ENCODE measurements around the gene TRAFD1. TPM values are rescaled to one million over a fixed set of nuclear protein-coding genes. Genes with fewer than 3 reads are reported as not detected.
A peak's percentile ranks its signal among the peaks of the same experiment; 100 is the strongest.

The TRAFD1 gene
- total and polyA plus RNA-seq, 2 of the 13 experiments (the other 11 are each of a cell fraction or from before 2014, with no cell fraction given) = 9.5 to 20.9 TPM

GRCh38 chr12:112108202-112109079, 16.9 kb upstream of the TRAFD1 start, which contains the start of gene NAA25 (continued):
- TF ChIP-seq THAP8 (CRISPR knock-in tag; IDR thresholded peaks at IDR 0.05; ENCODE audit: borderline replicate concordance) (0 out of 2 replicates have a peak, but pooled peaks have one; percentile 85), RFX5 (IDR thresholded peaks at IDR 0.05; ENCODE audit: low read depth, low read length) (no peak), ZNF17 (CRISPR knock-in tag; IDR thresholded peaks at IDR 0.05) (0 out of 2 replicates have a peak, but pooled peaks have one; percentile 22), NAIF1 (CRISPR knock-in tag; IDR thresholded peaks at IDR 0.05; ENCODE audit: borderline replicate concordance) (peak; percentile 61; the same call in 1 of the 2 replicates), ZFP36 (IDR thresholded peaks at IDR 0.05; ENCODE audit: borderline replicate concordance, low read depth, low read length, partially characterized antibody) (no peak), ZNF138 (CRISPR knock-in tag; IDR thresholded peaks at IDR 0.05; ENCODE audit: low read depth) (peak; percentile 50; the same call in 1 of the 2 replicates), ZNF605 (CRISPR knock-in tag; IDR thresholded peaks at IDR 0.05) (peak; percentile 70), ZNF318 (CRISPR knock-in tag; IDR thresholded peaks at IDR 0.05) (no peak), ZNF549 (CRISPR knock-in tag; IDR thresholded peaks at IDR 0.05) (no peak), FOXP4 (CRISPR knock-in tag; IDR thresholded peaks at IDR 0.05) (no peak), ZNF615 (CRISPR knock-in tag; IDR thresholded peaks at IDR 0.05; ENCODE audit: borderline replicate concordance) (no peak)
